DMS53 treated with DMSO at 0.1 percent for 48 hours (cell line): ENCODE measurements around the gene BAZ2B.

Experiments used
- DNase-seq: peaks from one replicate; lab custom pipeline; 2025; ENCODE audit not compliant: unreplicated experiment; lab: John Stamatoyannopoulos, UW

Gene BAZ2B

GRCh38 chr2:159615367-159616285 lies 722 bp downstream of the BAZ2B start:
- DNase-seq: peak; percentile 85

- DNase-seq: peak; percentile 80
Measured at GRCh38 chr2:159614534-159615366, 1.6 kb downstream of the BAZ2B start.

- DNase-seq: peak; percentile 48
Measured at GRCh38 chr2:159613651-159614285, 2.6 kb downstream of the BAZ2B start.

GRCh38 chr2:159613091-159613490 lies 3.3 kb downstream of the BAZ2B start:
- no peak for DNase-seq

- DNase-seq: peak; percentile 39
Measured at GRCh38 chr2:159612255-159612901, 4.0 kb downstream of the BAZ2B start.

- no peak for DNase-seq
Measured at GRCh38 chr2:159609811-159610549, 6.4 kb downstream of the BAZ2B start.

GRCh38 chr2:159608723-159609308 lies 7.5 kb downstream of the BAZ2B start:
- no peak for DNase-seq

GRCh38 chr2:159608108-159608507 lies 8.2 kb downstream of the BAZ2B start:
- no peak for DNase-seq

- DNase-seq: no peak
Measured at GRCh38 chr2:159606287-159606686, 10.1 kb downstream of the BAZ2B start.

- DNase-seq: no peak
Measured at GRCh38 chr2:159605441-159606178, 10.7 kb downstream of the BAZ2B start.

- no peak for DNase-seq
Measured at GRCh38 chr2:159604159-159604558, 12.2 kb downstream of the BAZ2B start.

GRCh38 chr2:159600752-159601151 lies 15.6 kb downstream of the BAZ2B start:
- DNase-seq: peak; percentile 48

GRCh38 chr2:159595410-159596046 lies 20.8 kb downstream of the BAZ2B start:
- DNase-seq: no peak

- DNase-seq: no peak
Measured at GRCh38 chr2:159592441-159592840, 23.9 kb downstream of the BAZ2B start.

- DNase-seq: no peak
Measured at GRCh38 chr2:159591221-159591620, 25.1 kb downstream of the BAZ2B start.

- no peak for DNase-seq
Measured at GRCh38 chr2:159589286-159589685, 27.1 kb downstream of the BAZ2B start.

- no peak for DNase-seq
Measured at GRCh38 chr2:159586034-159586433, 30.3 kb downstream of the BAZ2B start.

- DNase-seq: no peak
Measured at GRCh38 chr2:159585622-159586021, 30.7 kb downstream of the BAZ2B start.

GRCh38 chr2:159584796-159585195 lies 31.6 kb downstream of the BAZ2B start:
- no peak for DNase-seq
